SU-DHL-6 (cell line): Measurements from ENCODE around the gene SF3A1.

ENCODE experiments used
- EZH2phosphoT487 ChIP-seq: fragments of 200-600 bp; sonication (generic), shearing (Covaris generic); conservative IDR thresholded peaks from 2 replicates; pipeline ENCODE4 v1.6.1; 2018; ENCODE audit warnings: mild to moderate bottlenecking, antibody characterized with exemption, low read length, moderate library complexity, mixed read lengths
- TF ChIP-seq, protein P1 (sequence below): fragments of 200-600 bp; sonication (generic); IDR thresholded peaks from one replicate; pipeline ENCODE4 v1.5.1; 2017; ENCODE audit warnings: antibody characterized with exemption, mild to moderate bottlenecking, low read length, moderate library complexity; ENCODE audit not compliant: insufficient read depth, poor library complexity, severe bottlenecking

DNA sequence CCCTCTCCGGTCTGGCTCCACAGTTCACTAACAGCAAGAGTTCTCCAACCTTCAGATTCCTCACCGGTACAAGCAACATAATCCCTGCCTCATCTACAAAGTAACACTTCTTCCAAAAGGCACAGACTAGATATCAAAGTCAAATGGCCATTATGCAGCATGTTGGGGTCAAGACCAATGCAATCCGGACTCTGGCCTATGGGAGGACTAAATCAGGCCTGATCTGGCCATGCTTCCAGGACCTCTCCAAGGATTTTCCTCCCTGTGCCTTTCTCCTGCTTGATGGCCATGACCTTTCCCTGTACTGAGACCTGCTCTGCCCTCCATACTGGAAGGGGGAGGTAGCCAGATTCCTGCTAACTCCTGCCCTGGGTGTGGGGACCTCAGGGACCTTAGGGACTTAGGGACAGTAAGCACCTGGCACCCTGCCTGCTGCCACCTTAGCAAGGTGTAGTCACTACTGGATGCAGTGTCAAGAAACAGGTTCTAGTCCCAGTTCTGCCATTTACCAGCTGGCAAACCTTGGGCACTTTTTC, 36.6 kb downstream of the SF3A1 start:
- TF ChIP-seq, protein P1, sequence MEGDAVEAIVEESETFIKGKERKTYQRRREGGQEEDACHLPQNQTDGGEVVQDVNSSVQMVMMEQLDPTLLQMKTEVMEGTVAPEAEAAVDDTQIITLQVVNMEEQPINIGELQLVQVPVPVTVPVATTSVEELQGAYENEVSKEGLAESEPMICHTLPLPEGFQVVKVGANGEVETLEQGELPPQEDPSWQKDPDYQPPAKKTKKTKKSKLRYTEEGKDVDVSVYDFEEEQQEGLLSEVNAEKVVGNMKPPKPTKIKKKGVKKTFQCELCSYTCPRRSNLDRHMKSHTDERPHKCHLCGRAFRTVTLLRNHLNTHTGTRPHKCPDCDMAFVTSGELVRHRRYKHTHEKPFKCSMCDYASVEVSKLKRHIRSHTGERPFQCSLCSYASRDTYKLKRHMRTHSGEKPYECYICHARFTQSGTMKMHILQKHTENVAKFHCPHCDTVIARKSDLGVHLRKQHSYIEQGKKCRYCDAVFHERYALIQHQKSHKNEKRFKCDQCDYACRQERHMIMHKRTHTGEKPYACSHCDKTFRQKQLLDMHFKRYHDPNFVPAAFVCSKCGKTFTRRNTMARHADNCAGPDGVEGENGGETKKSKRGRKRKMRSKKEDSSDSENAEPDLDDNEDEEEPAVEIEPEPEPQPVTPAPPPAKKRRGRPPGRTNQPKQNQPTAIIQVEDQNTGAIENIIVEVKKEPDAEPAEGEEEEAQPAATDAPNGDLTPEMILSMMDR: no peak
- TF ChIP-seq EZH2phosphoT487: no peak
